H1 (cell line): ENCODE measurements around the gene MRPL50. TPM values are rescaled to one million over a fixed set of nuclear protein-coding genes. Genes with fewer than 3 reads are reported as not detected.

ENCODE experiments used
- CTCF ChIA-PET: fragments of 300-600 bp; sonication (Branson Sonifier 250); formaldehyde crosslinking; loops from one replicate; lab custom pipeline; 2021; ENCODE audit not compliant: partially characterized antibody; lab: Charles Lee
- POLR2A ChIA-PET: fragments of 300-600 bp; sonication (Branson Sonifier 250); formaldehyde crosslinking; loops from one replicate; lab custom pipeline; 2021; ENCODE audit warnings: inconsistent platforms; ENCODE audit not compliant: partially characterized antibody; lab: Charles Lee
- DNase-seq, 2 experiments: peaks; one replicate each; pipeline versions ENCODE4 v3.0.0 to v3.0.0-alpha.2; 2010 to 2022; ENCODE audit warnings: low spot score in 2 of 2, low read depth in 1 of 2, mixed read lengths in 1 of 2
- FAIRE-seq: peaks from 2 replicates; lab custom pipeline; 2011; peaks lifted over from hg19 to GRCh38; lab: Jason Lieb, UNC
- H2AFZ ChIP-seq: 2 replicates; pipeline ENCODE4 v1.8.1; 2012; ENCODE audit warnings: low read length, inconsistent platforms
- H2AK5ac ChIP-seq: 2 replicates; pipeline ENCODE4 v1.6.1; 2013; ENCODE audit warnings: low read depth, low read length
- H2BK120ac ChIP-seq: replicated peaks from 2 replicates; pipeline ENCODE3; 2013; ENCODE audit warnings: low read depth, low read length, inconsistent platforms
- H2BK12ac ChIP-seq: 2 replicates; pipeline ENCODE4 v1.6.1; 2013; ENCODE audit warnings: low read depth, low read length
- H2BK15ac ChIP-seq: 2 replicates; pipeline ENCODE4 v1.6.1; 2013; ENCODE audit warnings: low read length
- H2BK20ac ChIP-seq: 2 replicates; pipeline ENCODE4 v1.6.1; 2013; ENCODE audit warnings: low read length
- H2BK5ac ChIP-seq: 2 replicates; pipeline ENCODE4 v1.6.1; 2013; ENCODE audit warnings: low read depth, low read length
- H3K14ac ChIP-seq: 2 replicates; pipeline ENCODE4 v1.6.1; 2013; ENCODE audit warnings: inconsistent platforms; ENCODE audit not compliant: insufficient read length
- H3K18ac ChIP-seq: 2 replicates; pipeline ENCODE4 v1.6.1; 2013; ENCODE audit warnings: low read length; ENCODE audit errors: extremely low read depth
- H3K23ac ChIP-seq: 2 replicates; pipeline ENCODE4 v1.6.1; 2013; ENCODE audit warnings: inconsistent platforms; ENCODE audit not compliant: insufficient read length
- H3K23me2 ChIP-seq: 2 replicates; pipeline ENCODE4 v1.6.1; 2013; ENCODE audit warnings: low read depth, low read length
- H3K27ac ChIP-seq: 2 replicates; pipeline ENCODE4 v1.6.1; 2011; ENCODE audit warnings: low read depth, low read length, inconsistent platforms
- H3K27me3 ChIP-seq, 4 experiments: replicated peaks in 1 of 4; 1 replicate in 1 of 4; 2 replicates in 3 of 4; pipeline versions ENCODE4 v1.6.1 to v1.8.1; 2011 to 2013; ENCODE audit warnings: low read length in 3 of 4, mild to moderate bottlenecking in 3 of 4, inconsistent platforms in 2 of 4, mixed read lengths in 2 of 4, moderate library complexity in 1 of 4; ENCODE audit not compliant: control insufficient read depth in 3 of 4, insufficient read depth in 3 of 4; ENCODE audit errors: extremely low read depth in 1 of 4
- H3K36me3 ChIP-seq, 4 experiments: 2 replicates each; pipeline versions ENCODE4 v1.6.1 to v1.8.1; 2011 to 2013; ENCODE audit warnings: mild to moderate bottlenecking in 4 of 4, low read length in 3 of 4, moderate library complexity in 2 of 4, control low read depth in 1 of 4, inconsistent platforms in 1 of 4; ENCODE audit not compliant: insufficient read depth in 4 of 4, control insufficient read depth in 2 of 4
- H3K4ac ChIP-seq: replicated peaks from 2 replicates; pipeline ENCODE3; 2013; ENCODE audit warnings: low read length, low read depth, mixed read lengths, inconsistent platforms; ENCODE audit not compliant: insufficient read length
- H3K4me1 ChIP-seq, 4 experiments: replicated peaks in 1 of 4; 1 replicate in 1 of 4; 2 replicates in 3 of 4; pipeline versions ENCODE4 v1.6.1 to v1.8.1; 2011 to 2013; ENCODE audit warnings: low read length in 3 of 4, inconsistent platforms in 2 of 4, mixed read lengths in 1 of 4; ENCODE audit not compliant: insufficient read depth in 4 of 4, control insufficient read depth in 3 of 4
- H3K4me2 ChIP-seq, 2 experiments: 2 replicates each; pipeline versions ENCODE4 v1.6.1 to v1.8.1; 2011 to 2013; ENCODE audit warnings: low read depth in 2 of 2, low read length in 2 of 2, control low read depth in 1 of 2, inconsistent platforms in 1 of 2, mild to moderate bottlenecking in 1 of 2; ENCODE audit not compliant: insufficient read depth in 1 of 2
- H3K4me3 ChIP-seq, 4 experiments: fragments of 200-600, 300-600 bp in 1 of 4; sonication (generic), shearing (Covaris generic), sonication (Bioruptor Twin) in 1 of 4; 2 replicates each; pipeline versions ENCODE4 v1.5.1 to v1.8.1; 2011 to 2016; ENCODE audit warnings: low read length in 4 of 4, low read depth in 3 of 4, control low read depth in 2 of 4, inconsistent platforms in 2 of 4, mild to moderate bottlenecking in 2 of 4, mixed read lengths in 1 of 4, moderate library complexity in 1 of 4; ENCODE audit not compliant: insufficient read depth in 2 of 4; ENCODE audit errors: extremely low read depth in 1 of 4
- H3K56ac ChIP-seq: replicated peaks from 2 replicates; pipeline ENCODE3; 2013; ENCODE audit warnings: low read depth, mild to moderate bottlenecking, mixed read lengths, low read length, inconsistent platforms; ENCODE audit not compliant: insufficient read length
- H3K79me1 ChIP-seq: 2 replicates; pipeline ENCODE4 v1.6.1; 2013; ENCODE audit warnings: low read depth, low read length, control low read depth
- H3K79me2 ChIP-seq, 2 experiments: 2 replicates each; pipeline versions ENCODE4 v1.6.1 to v1.8.1; 2012 to 2013; ENCODE audit warnings: low read length in 2 of 2, mild to moderate bottlenecking in 2 of 2, inconsistent platforms in 1 of 2; ENCODE audit not compliant: insufficient read depth in 2 of 2, control insufficient read depth in 1 of 2
- H3K9ac ChIP-seq, 4 experiments: replicated peaks in 1 of 4; 1 replicate in 1 of 4; 2 replicates in 3 of 4; pipeline versions ENCODE4 v1.6.1 to v1.8.1; 2011 to 2013; ENCODE audit warnings: low read depth in 3 of 4, low read length in 3 of 4, control low read depth in 2 of 4, mild to moderate bottlenecking in 2 of 4, moderate library complexity in 2 of 4, inconsistent platforms in 1 of 4; ENCODE audit errors: extremely low read depth in 1 of 4
- H3K9me3 ChIP-seq, 2 experiments: 2 replicates each; pipeline versions ENCODE4 v1.6.1 to v1.8.1; 2012 to 2013; ENCODE audit warnings: mild to moderate bottlenecking in 2 of 2, moderate library complexity in 2 of 2, control low read depth in 1 of 2, inconsistent platforms in 1 of 2, low read depth in 1 of 2, low read length in 1 of 2, mixed read lengths in 1 of 2; ENCODE audit not compliant: insufficient read depth in 2 of 2
- H4K20me1 ChIP-seq, 2 experiments: replicated peaks in 1 of 2; 2 replicates each; pipeline versions ENCODE3 to v1.8.1; 2011 to 2013; ENCODE audit warnings: inconsistent platforms in 2 of 2, low read length in 2 of 2, mild to moderate bottlenecking in 1 of 2; ENCODE audit not compliant: insufficient read depth in 2 of 2, control insufficient read depth in 1 of 2
- H4K5ac ChIP-seq: 2 replicates; pipeline ENCODE4 v1.6.1; 2013; ENCODE audit warnings: low read length, low read depth, mixed read lengths, inconsistent platforms; ENCODE audit not compliant: insufficient read length
- H4K8ac ChIP-seq: 2 replicates; pipeline ENCODE4 v1.8.0; 2013; ENCODE audit warnings: mild to moderate bottlenecking, moderate library complexity, low read length, inconsistent platforms; ENCODE audit not compliant: insufficient read depth; ENCODE audit errors: extremely low read depth
- H4K91ac ChIP-seq: replicated peaks from 2 replicates; pipeline ENCODE3; 2013; ENCODE audit warnings: low read length, mixed read lengths, inconsistent platforms; ENCODE audit not compliant: insufficient read length
- CHD2 ChIP-seq: IDR thresholded peaks from 2 replicates; pipeline ENCODE4 v1.6.1; 2012; ENCODE audit warnings: low read length, improper control_type of control experiment
- NANOG ChIP-seq: IDR thresholded peaks from 2 replicates; pipeline ENCODE4 v1.6.1; 2011; ENCODE audit warnings: low read length, low read depth, mild to moderate bottlenecking, inconsistent platforms; ENCODE audit not compliant: insufficient read depth, poor library complexity, severe bottlenecking
- SAP30 ChIP-seq: fragments of 300-600 bp; sonication (generic); IDR thresholded peaks from 2 replicates; pipeline ENCODE4 v1.7.1; 2012; ENCODE audit warnings: low read length, moderate library complexity, mild to moderate bottlenecking, inconsistent platforms; ENCODE audit not compliant: insufficient read depth, insufficient replicate concordance
- polyA plus RNA-seq, 7 experiments: library from polyadenylated mRNA; depleted of rRNA in 3 of 7; stranded (reverse) in 5 of 7; unstranded in 2 of 7; fragments of >200 nt in 5 of 7; fragments of 200-250 nt in 2 of 7; gene quantifications; 1 replicate in 5 of 7; 2 replicates in 1 of 7; 4 replicates in 1 of 7; pipeline versions ENCODE4 v1.2.1 to v1.2.3, GENCODE V29; 2011 to 2013; ENCODE audit warnings: missing spikeins in 2 of 7, mixed read lengths in 2 of 7
- total RNA-seq: library from RNA; stranded (reverse); fragmentation: NEBNext Ultra II Directional; extraction: Animal tissue kit (Norgen Biotek cat#: 25700); gene quantifications from 2 replicates; pipeline ENCODE4 v1.2.1, GENCODE V29; 2021
- TF ChIP-seq, protein P1 (sequence below): IDR thresholded peaks from 2 replicates; pipeline ENCODE4 v1.6.1; 2012; ENCODE audit warnings: inconsistent platforms

Gene MRPL50
- total and polyA plus RNA-seq, 2 of the 8 experiments (the other 6 are each of a cell fraction or from before 2014, with no cell fraction given): 17.8 to 25.1 TPM

DNA sequence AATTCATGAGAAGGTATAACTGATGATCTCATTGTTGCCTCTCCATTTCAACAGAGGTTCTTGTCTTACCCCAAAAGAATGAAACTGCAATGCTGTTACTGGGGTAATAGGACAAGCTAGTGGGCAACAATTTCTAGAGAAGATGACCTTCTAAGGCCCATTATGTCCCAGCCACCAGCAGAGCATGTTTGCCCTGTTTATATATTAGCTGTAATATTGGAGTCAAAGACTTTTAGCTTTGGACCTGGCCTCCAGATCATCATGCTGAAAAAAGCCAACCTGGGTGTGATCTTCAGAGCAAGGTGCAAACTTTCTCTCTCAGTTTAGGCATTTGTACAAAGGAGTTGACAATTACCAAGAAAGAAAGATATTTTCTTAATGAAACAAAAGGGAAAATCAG is 33.8 kb upstream of the MRPL50 start:
- no peak overlapping the region for H3K4me2 ChIP-seq
- ChIA-PET POLR2A (interaction anchor here (0.6 to 1.2 kb wide), 2 partner anchors 40 to 54 kb away, joined by 3 read pairs; a partner anchor contains a TSS), CTCF (interaction anchor here (0.8 to 1.9 kb wide), 7 partner anchors 9 to 27 kb away, joined by 3 to 12 read pairs (median 4); no protein-coding TSS in a partner anchor)
- no peak overlapping the region for H4K8ac ChIP-seq
- H3K79me1 ChIP-seq: no peaks in the 10 kb centered on the region
- FAIRE-seq (no peak), DNase-seq (no peak)
- no peak overlapping the region for H3K18ac ChIP-seq
- no peak overlapping the region for H2BK5ac ChIP-seq
- no peak overlapping the region for H3K9ac ChIP-seq
- H2BK120ac ChIP-seq: no peak overlapping the region
- H3K27ac ChIP-seq: no peak overlapping the region
- H3K56ac ChIP-seq: no peak overlapping the region
- H2AFZ ChIP-seq: no peak overlapping the region
- H3K4me3 ChIP-seq: no peak overlapping the region
- H3K79me2 ChIP-seq: no peaks in the 10 kb centered on the region
- no peaks in the 10 kb centered on the region for H3K36me3 ChIP-seq
- H3K9me3 ChIP-seq: no peaks in the 10 kb centered on the region
- no peak overlapping the region for H4K5ac ChIP-seq
- no peaks in the 10 kb centered on the region for H3K27me3 ChIP-seq
- H3K23ac ChIP-seq: no peak overlapping the region
- H4K91ac ChIP-seq: no peak overlapping the region
- no peaks in the 10 kb centered on the region for H3K23me2 ChIP-seq
- H3K14ac ChIP-seq: no peak overlapping the region
- no peak overlapping the region for H2AK5ac ChIP-seq
- H2BK12ac ChIP-seq: no peak overlapping the region
- H2BK20ac ChIP-seq: no peak overlapping the region
- no peaks in the 10 kb centered on the region for H3K4me1 ChIP-seq
- H4K20me1 ChIP-seq: no peaks in the 10 kb centered on the region
- no peak overlapping the region for H2BK15ac ChIP-seq
- no peak overlapping the region for H3K4ac ChIP-seq
- TF ChIP-seq NANOG (no peak), CHD2 (no peak), SAP30 (no peak)
- TF ChIP-seq, protein P1, sequence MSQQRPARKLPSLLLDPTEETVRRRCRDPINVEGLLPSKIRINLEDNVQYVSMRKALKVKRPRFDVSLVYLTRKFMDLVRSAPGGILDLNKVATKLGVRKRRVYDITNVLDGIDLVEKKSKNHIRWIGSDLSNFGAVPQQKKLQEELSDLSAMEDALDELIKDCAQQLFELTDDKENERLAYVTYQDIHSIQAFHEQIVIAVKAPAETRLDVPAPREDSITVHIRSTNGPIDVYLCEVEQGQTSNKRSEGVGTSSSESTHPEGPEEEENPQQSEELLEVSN: no peak
